Caki2 (cell line): ENCODE measurements around the gene NUP43. TPM values are rescaled to one million over a fixed set of nuclear protein-coding genes. Genes with fewer than 3 reads are reported as not detected.
A peak's percentile ranks its signal among the peaks of the same experiment; 100 is the strongest.
"Not testable (repeated sequence)": the region's sequence is repeated elsewhere in the genome, so short reads cannot be mapped to it uniquely, and the experiment has no call there.

Experiments used
- DNase-seq: peaks from one replicate; pipeline ENCODE4 v3.0.0-alpha.2; 2015; ENCODE audit warnings: low read depth
- in situ Hi-C: cut with HindIII; loops from 2 replicates; pipeline ENCODE4 v1.10.0; 2016; ENCODE audit warnings: low sequenced_read_pairs, low pct_unique_long_range_greater_than_20kb, mixed read lengths
- total RNA-seq: library from RNA; depleted of rRNA; stranded (reverse); fragments of >200 nt; shearing (Covaris generic); gene quantifications from 2 replicates; pipeline ENCODE4 v1.2.3, GENCODE V29; 2014; ENCODE audit warnings: low replicate concordance; rRNA removed

NUP43 gene, protein sequence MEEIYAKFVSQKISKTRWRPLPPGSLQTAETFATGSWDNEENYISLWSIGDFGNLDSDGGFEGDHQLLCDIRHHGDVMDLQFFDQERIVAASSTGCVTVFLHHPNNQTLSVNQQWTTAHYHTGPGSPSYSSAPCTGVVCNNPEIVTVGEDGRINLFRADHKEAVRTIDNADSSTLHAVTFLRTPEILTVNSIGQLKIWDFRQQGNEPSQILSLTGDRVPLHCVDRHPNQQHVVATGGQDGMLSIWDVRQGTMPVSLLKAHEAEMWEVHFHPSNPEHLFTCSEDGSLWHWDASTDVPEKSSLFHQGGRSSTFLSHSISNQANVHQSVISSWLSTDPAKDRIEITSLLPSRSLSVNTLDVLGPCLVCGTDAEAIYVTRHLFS
- 18.9 and 28.2 TPM in 2 replicates for total RNA-seq

DNA sequence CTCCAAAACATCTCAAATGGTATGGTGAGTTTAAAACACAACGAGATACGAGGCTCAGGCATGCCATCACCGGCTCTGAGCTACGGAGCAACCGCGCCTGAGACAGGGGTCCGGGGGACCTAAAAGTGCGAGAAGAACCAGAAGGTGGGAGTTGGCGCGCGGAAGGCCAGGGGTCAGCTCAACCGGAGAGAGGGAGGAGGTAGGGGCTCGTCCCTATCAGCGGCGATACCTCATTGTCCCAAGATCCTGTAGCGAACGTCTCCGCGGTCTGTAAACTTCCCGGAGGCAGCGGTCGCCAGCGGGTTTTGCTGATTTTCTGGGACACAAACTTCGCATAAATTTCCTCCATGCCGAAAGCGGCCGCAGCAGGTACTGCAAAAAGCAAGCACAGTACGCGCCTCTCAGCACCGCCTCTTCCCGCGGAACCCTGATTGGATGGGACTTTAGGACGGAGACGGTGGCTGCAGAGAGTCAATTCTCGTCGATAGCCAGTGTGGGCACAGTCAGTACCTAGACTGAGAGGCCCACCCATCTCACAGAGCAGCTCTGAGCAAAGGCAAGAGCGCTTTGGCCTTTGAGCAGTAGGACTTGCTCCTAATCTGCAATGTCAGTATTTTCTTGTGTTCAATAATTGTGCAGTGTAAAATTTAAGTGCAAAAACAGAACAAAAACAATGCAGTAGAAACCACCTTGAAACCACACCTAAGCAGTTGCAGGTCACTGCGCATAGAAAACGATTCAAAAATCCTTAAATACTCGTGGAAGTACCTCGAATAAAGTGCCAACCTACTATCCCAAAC lies at the start of gene NUP43:
Gene NUP43, minus strand, starts transcription at position 383 of the 800 bp plus-strand sequence. Its CDS starts 34 bp downstream, at position 349.
- peak; percentile 90 for DNase-seq
- in situ Hi-C loops, result no loop called here

DNA sequence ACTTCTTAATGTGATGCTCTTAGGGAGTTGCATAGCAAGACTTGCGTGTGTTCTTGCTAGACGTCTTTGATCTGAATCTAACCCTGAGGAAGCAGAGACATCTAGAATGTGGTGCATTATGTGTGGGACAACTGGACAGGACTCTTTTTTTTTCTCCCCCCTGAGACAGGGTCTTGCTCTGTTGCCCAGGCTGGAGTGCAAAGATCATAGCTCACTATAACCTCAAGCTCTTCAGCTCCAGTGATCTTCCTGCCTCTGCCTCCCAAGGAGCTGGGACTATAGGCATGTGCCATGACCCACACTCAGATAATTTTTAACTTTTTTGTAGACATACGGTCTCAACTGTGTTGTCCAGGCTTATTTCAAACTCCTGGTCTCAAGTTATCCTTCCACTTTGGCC lies 37.2 kb upstream of the NUP43 start:
- in situ Hi-C loops, result no loop called here

DNA sequence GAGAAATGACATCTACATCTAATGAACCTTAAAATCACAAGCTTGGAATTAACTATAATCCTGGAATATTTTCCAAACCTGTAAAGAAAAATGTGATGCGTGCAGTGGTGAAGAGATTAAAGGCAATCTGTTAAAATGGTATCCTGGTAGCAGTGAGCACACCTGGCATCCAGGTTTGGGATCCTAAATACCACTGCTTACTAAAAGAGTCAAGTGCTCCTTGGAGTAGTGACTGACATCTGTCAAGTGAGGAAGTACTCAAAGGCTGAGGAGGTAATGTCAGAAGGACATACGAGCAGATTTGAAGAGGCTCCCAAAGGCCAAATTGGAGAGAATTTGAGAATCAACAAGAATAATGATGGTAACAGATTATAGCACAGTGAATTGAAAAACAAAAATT lies 36.0 kb upstream of the NUP43 start:
- in situ Hi-C loops, result no loop called here

More for the DNA sequence above, 37.2 kb upstream of the NUP43 start:
- no peak for DNase-seq

DNA sequence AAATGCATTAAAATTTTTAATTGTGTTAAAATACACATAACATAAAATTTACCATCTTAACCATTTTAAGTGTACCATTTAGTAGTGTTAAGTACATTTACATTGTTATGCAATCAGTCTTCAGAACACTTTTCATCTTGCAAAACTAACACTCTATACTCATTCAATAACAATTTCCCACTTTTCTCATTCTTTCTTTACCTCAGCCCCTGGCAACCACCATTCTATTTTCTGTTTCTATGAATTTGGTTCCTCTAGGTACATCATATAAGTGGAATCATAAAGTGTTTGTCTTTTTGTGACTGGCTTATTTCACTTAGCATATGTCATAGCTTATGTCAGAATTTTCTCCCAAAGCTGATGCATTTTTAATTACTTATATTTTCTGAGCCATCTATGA lies 35.4 kb upstream of the NUP43 start:
- in situ Hi-C loops, result no loop called here
- DNase-seq, result no peak

More for the DNA sequence above, 36.0 kb upstream of the NUP43 start:
- no peak for DNase-seq

DNA sequence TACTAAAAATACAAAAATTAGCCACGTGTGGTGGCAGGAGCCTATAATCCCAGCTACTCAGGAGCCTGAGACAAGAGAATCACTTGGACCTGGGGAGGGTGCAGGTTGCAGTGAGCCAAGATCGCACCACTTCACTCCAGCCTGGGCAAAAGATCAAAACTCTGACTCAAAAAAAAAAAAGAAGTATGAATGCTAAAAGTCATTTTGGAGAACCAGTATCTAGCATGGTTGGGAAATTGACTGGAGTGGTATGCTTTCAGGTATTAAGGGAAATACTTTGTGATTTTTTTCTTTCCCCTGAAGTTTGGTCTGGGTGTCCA lies 33.3 kb upstream of the NUP43 start:
- DNase-seq, result no peak
- in situ Hi-C loops, result no loop called here

DNA sequence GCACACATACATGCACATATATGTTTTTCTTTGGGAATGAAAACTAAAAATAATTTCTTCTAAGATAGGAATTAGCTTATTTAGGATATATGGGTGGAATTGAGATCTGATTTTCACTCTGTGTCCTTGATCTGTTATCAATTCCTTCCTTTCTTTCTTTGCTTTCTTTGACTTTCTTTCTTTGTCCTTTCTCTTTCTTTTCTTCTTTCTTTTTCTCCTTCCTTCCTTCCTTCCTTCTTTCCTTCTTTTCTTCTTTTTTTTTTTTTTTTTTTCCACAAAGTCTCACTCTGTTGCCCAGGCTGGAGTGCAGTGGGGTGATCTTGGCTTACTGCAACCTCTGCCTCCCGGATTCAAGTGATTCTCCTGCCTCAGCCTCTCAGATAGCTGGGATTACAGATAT lies 31.3 kb upstream of the NUP43 start:
- DNase-seq, result no peak
- in situ Hi-C loops, result no loop called here

DNA sequence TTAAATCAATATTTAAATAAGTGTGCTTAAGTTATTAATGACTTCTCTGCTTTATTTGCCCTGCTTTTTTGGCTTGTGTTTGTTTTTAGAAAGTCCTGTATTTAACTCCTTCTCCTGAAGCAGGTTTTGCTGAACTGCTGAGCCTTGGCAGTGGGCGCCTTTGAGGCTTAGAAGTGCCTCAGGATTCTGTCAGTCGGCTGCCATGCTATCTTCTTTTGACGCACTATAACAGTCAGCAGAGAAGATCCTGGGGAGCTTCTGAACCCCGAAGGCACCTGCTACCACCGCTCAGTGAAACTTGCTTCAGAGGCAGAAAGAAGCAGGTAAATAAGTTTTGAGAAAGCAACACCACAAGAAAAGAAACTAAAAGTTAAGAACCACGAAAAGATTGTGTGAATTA lies 25.6 kb upstream of the NUP43 start:
- in situ Hi-C loops, result no loop called here
- DNase-seq, result no peak

DNA sequence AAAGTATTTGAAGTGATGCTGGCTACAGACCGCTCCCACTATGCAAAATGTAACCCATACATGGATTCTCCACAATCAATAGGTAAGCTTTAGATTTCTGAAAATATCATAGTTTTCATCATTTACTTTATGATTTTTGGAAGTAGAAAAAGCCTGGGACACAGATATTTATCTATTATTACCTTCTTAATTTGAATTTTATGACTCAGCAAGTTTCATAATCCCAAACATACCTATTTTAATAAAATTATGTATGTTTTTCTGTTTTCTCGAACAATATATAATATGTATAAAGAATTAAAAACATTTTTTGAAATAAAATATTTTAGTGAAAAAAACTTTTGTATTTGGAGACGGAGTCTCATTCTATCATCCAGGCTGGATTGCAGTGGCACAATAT lies 24.9 kb upstream of the NUP43 start:
- in situ Hi-C loops, result no loop called here
- DNase-seq, result no peak

DNA sequence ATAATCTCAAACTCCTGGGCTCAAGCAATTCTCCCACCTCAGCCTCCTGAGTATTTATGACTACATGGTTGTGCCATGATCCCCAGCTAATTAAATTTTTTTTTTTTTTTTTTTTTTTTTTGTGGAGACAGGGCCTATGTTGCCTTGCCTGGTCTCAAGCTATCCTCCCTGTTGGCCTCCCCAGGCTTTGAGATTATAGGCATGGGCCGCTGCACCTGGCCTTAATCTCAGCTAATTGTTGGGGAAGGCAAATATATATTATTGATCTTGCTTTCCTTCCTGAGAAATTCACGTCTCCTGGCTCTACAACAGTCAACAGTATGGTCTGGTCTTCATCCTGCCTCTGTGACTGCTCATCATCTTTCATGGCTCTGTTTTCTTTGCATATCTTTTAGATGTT lies 23.3 kb upstream of the NUP43 start:
- DNase-seq, result no peak
- in situ Hi-C loops, result no loop called here

DNA sequence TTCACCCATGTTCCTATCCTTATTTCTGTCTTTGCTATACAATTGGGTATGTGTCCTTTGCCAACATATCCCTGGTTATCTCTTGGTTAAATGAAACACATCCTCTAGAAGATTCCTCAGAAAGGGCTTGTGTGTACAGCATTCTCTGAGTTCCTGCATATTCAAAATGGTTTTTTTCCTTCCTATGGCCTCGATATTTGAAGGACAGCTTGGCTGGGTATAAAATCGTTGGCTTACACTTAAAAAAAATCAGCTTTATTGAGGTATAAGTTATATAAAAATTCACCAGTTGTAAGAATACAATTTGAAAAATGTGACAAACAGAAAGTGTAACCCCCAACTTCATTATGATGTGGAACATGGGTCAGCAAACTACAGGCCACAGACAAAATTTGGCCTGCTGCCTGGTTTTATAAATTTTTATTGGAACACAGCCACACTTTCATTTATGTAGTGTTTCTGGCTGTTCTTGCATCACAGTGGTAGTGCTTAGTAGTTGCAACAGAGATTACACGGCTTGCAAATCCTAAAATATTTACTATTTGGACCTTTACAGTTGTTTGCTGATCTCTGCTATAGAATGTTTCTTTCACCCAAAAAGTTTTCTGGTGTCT lies 19.9 kb upstream of the NUP43 start:
- DNase-seq, result no peak
- in situ Hi-C loops, result no loop called here

DNA sequence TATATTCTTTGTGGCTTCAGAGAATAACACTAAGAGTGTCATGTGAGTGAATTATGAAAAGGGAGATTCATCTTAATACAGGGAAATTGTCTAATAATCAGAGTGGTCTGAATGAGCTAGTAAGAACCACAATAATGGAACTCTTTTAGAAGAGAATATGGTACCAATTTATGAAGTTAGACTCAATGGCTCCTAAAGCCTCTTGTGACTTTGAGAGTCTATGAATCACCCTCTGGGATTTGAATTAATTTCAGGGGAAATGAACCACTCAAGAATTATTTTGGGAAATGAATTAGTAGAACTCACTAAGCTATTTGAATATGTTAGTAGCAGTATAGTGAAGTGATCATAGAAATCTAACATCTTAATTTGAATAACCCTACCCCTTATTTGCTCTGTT lies 17.5 kb upstream of the NUP43 start:
- in situ Hi-C loops, result no loop called here
- DNase-seq, result no peak

DNA sequence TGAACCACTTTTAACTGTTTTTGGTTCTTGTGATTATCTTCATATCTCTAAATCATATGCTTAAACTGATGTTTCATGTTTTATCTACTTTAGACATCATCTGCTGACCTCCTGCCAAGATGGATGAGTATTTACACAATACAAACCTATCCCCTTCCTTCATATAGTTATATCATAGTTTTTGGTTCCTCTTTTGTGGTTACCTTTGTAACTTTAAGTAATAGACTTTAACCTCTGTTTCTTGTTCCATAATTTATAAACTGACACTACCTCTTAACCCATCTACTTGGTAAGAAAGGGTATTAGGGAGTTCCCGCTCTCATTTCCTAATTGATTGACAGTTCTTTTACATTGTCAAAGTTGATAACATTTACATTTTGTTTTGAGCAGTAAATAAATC lies 15.1 kb upstream of the NUP43 start:
- in situ Hi-C loops, result no loop called here
- DNase-seq, result no peak

DNA sequence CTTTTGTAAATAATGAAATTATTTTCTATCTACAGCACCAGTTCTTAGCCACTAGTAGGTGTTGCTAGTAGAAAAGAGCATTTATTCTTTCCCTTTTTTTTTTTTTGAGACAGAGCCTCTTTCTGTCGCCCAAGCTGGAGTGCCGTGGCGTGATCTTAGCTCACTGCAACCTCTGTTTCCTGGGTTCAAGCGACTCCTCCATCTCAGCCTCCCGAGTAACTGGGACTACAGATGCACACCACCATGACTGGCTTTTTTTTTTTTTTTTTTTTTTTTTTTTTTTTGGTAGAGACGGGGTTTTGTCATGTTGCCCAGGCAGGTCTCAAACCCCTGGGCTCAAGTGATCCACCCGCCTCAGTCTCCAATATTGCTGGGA lies 9.9 kb upstream of the NUP43 start:
- DNase-seq, result no peak
- in situ Hi-C loops, result no loop called here

DNA sequence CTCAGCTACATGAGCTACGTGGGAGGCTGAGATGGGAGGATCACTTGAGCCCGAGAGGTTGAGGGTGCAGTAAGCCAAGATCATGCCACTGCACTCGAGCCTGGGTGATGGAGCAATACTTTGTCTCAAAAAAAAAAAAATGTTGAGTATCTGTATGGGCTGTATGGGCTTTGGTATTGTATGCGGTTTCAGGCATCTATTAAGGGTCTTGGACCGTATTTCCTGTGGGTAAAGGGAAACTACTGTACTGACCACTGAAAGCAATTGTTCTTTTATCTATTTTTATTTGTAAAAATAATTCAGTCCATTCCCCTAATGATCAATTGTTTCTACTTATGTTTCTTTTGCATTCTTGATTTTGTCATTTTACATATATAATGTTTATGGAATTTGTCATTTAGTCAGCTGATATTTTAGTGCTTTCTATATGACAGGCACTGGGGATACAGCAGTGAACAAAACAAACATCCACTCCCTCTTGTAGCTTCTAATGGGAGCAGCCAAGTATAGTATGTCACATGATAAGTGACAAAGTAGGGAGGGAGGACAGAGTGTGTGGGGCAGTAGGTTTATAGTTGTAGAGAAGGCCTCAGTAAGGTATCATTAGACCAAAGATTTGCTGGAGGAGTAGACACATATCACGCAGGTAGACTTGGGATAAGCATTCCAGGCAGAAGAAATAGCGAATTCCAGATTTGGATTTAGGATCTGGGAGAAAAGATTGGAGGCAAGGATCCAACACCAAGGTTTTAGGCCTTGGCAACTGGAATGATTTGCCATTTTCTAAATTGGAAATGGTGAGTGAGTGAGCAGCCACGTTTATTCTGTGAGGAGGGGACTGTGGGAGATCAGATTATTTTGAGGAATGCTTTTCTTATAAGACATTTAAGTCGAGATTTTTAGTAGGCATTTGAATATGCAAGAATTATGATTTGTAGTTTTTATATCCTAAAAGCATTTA lies 9.3 kb upstream of the NUP43 start:
- in situ Hi-C loops, result no loop called here
- DNase-seq, result no peak

DNA sequence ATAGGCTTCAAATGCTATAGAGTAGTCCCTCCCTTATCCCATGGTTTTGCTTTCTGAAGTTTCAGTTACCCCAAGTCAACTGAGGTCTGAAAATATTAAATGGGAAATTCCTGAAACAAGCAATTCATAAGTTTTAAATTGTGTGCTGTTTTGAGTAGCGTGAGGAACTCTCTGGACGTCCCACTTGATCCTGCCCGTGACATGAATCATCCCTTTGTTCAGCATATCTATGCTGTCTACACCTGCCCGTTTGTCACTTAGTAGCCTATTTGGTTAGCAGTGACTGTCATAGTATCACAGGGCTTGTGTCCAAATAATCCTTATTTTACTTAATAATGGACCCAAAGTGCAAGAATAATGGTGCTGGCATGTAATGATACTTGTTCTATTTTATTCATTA lies 8.2 kb upstream of the NUP43 start:
- in situ Hi-C loops, result no loop called here

DNA sequence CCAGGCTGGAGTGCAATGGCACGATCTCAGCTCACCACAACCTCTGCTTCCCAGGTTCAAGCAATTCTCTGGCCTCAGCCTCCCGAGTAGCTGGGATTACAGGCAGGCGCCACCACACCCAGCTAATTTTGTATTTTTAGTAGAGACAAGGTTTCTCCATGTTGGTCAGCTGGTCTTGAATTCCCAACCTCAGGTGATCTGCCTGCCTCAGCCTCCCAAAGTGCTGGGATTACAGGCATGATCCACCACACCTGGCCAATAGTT lies 7.0 kb upstream of the NUP43 start:
- in situ Hi-C loops, DNase-seq: not testable (repeated sequence)

More for the DNA sequence above, 8.2 kb upstream of the NUP43 start:
- no peak for DNase-seq

DNA sequence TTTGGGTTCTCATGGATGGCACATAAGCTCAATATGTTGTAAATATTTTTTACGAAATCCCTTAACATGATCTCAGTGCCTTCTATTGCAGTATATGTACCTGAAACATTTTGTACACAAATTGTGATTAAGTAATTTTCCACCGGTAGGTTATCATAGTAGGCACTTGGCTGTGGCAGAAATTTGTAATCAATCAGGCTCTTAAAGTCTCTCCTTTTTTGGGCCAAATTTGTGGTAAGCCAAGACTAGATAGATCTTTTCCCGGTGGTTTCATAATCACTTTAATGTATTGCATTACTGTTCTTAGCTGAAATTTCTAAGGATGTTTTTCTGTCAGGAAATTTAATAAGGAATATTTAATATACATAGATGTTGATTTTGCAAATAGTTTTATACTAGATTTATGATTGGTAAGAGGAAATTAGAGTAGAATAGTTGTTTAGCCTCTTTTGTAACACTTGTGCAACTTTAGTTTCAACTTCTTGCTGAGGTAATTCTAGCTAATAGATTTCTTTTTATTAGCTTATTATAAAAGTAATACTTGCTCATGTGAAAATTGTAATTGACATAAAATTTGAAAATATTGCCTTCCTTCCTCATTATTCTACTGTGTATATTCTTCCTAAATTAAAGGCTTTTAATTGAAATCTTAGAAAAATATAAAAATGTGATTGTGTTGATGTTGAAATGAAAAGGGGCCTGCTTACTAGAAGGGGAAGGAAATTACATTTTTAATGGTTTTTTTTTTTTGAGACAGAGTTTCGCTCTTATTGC lies 6.5 kb upstream of the NUP43 start:
- no peak for DNase-seq
- in situ Hi-C loops, result no loop called here

DNA sequence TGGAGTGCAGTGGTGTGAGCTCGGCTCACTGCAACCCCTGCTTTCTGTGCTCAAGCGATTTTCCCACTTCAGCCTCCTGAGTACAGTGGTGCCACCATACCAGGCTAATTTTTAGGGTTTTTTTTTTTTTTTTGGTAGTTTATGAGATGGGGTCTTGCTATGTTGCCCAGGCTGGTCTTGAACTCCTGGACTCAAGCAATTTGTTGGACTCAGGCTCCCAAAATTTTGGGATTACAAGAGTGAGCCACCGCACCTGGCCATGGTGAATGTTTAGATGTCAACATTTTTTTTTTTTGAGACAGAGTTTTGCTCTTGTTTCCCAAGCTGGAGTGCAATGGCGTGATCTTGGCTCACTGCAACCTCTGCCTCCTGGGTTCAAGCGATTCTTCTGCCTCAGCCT lies 5.6 kb upstream of the NUP43 start:
- not testable (repeated sequence) for DNase-seq

More for the DNA sequence above, 5.6 kb upstream of the NUP43 start:
- in situ Hi-C loops, result not testable (repeated sequence)
